ENCODE measurements around the gene TNRC6B.
"Not testable (repeated sequence)": the region's sequence is repeated elsewhere in the genome, so short reads cannot be mapped to it uniquely, and the experiment has no call there.

TNRC6B gene

DNA sequence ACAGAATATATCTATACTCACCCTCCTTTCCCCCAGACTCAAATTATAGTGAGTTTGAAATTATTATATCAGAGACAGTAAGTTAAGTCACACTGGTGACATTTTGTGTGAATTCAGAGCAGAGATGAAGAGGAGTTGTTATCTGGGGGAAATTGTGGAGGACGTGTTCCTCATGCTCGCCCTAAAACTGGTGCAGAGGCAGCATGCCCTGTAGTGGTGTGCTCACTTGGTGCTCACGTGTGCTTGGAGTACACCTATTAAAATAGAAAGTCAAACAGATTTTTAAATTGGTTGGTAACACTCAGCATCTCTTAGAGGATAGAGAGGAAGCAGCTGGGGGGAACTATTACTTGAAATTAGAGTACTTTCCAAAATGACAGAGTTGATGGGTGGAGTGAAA is 117.0 kb downstream of the TNRC6B start:
- DNase-seq: no peak

DNA sequence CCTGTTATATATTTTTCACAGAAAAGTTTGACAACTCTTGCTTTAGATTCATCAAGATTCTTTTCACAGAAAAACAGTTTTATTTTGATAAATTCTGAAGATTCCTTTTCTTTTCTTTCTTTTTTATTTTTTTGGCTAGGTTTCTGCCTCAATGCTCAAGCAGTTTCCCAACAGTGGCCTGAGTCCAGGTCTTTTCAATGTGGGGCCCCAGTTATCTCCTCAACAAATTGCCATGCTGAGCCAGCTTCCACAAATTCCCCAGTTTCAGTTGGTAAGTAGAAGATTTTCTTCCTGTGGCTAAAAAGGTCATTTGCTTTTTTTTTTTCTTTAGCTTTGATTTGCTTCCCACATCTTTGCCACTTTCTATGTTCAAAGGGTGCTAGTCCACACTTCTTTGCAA is 122.6 kb downstream of the TNRC6B start:
- no peak for DNase-seq

DNA sequence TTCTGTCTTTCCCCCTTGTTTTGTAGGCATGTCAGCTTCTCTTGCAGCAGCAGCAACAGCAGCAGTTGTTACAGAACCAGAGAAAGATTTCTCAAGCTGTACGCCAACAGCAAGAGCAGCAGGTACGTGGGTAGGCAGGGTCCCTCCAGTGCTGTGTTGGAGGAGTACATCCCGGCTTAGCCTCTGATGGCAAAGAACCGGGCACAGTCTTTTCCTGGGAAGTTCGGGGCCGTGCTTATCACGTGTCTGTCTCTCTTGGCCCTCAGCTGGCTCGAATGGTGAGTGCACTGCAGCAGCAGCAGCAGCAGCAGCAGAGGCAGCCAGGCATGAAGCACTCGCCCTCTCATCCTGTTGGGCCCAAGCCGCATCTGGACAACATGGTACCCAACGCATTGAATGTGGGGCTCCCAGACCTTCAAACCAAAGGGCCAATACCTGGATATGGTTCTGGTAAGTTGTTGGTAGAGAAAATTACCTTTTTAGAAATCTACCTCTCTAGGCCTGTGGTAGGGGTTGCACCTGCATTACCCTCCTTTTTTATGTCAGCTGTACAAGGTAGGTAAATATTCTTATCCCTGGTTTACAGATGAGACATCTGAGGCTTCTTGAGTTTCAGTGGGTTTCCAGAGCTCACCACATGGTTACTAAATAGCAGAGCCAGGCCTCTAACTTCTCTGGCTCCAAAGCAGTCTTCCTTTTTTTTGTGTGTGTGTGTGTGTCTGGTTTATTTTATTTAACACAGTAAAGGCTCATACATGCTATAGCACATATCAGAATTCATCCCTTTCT is 123.4 kb downstream of the TNRC6B start:
- no peak for DNase-seq

DNA sequence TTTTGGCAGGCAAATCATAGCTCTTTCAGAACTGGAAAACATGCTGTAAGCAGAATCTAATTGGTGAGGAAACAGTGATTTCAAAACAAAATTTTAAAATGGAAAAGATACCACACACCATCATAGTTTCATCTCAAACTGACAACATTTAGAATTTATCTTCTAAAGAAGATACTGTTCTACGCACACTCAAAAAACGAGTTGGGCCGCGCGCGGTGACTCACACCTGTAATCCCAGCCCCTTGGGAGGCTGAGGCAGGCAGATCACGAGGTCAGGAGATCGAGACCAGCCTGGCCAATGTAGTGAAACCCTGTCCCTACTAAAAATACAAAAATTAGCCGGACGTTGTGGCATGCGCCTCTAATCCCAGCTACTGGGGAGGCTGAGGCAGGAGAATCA is 124.4 kb downstream of the TNRC6B start:
- no peak for DNase-seq

DNA sequence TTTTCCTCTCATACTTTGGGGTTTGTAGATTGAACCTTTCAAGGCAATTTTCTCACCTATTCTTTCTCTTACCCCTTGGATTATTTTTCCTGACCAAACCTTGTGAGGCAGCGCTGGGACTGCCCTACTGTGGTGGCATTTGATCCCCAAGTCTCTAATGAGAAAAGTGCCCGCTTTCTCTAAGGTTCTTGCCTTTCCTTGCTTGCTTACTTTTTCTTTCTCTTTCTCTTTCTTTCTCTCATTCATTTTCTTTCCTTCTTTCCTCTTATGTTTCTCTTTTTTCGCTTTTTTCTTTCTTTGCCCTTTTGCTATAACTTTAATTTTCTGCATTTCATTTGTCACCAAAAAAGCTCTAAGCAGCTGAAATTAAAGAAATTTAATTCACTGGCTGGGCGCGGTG is 127.9 kb downstream of the TNRC6B start:
- DNase-seq: no peak

DNA sequence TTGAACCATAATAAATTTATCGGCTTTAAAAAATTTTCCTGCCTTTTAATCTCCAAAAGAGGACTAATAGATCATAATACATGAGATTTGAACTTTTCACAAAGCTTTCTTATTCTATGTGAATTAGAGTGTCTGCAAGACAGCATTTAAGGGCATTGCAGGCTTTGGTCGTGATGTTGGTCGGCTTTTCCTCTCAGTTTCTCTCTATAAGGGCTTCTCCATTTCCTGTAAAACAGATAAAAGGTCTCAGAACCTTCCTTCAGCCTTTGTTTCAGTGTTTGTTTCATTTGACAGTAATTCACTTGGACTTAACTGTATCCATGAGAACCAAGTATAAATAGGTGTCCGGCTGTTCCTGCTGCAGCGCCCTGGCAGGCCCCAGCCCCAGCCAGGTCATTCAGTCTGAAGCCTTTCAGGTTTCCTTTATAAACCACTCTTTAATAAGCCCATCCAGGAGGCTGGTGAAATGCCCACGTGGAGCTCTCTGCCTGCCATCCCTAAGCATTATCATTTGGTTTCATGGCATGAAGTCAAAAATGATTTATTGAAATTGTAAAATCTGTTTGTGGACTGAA is 131.4 kb downstream of the TNRC6B start:
- DNase-seq: no peak

DNA sequence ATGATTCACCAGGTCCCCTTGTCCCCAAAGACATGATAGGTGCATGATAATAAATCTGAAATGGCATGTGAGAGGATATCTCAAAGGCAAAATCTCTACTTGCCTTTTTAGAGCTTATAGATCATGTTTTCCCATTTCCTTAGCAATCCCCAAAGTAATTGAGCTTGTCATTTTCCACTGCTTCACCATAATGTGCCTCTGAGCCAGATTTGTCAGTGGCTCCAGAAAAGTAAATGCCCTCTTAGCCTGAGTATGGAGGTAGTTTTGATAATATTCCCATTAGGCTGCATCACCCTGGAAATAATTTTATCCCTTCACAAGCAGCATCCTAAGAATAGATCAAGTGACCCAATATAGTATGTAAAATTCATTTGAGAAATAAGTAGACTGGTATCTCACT is 131.9 kb downstream of the TNRC6B start:
- no peak for DNase-seq

DNA sequence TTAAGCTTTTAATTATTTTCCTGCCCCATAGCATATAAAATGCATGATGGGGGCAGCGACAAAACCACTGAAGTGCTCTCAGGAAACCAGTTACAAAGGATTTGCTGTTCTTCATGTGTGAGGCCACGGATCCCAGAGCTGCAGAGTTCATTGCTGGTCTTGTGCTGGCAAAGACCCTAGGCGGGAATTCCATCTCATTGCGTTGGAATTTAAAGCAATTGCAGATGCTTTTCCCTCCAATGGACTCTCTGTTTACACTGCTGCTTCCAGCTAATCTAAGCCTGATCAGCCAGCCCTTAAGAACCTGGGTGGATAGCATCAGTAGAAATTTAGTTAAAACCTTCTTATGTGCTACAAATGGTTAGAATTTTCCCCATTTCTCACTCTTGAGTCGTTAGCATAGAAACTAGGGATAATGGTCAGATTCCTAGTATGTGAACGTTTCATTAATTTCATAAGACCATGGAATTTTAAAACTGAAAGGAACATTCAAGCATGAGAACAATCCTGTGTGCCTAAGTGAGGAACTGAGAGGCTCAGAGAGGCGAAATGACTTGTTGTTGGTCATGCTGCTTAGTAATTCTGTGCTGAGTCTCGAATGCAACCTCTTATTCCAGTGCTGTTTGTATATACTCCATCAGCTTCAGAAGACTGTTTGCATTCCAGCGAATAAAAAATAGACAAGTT is 132.5 kb downstream of the TNRC6B start:
- no peak for DNase-seq

- DNase-seq: no peak
These were observed 133.0 kb downstream of the TNRC6B start for GRCh38 chr22:40310768-40311120.

- DNase-seq: not testable (repeated sequence)
These were observed 133.9 kb downstream of the TNRC6B start for GRCh38 chr22:40311646-40312045.

DNA sequence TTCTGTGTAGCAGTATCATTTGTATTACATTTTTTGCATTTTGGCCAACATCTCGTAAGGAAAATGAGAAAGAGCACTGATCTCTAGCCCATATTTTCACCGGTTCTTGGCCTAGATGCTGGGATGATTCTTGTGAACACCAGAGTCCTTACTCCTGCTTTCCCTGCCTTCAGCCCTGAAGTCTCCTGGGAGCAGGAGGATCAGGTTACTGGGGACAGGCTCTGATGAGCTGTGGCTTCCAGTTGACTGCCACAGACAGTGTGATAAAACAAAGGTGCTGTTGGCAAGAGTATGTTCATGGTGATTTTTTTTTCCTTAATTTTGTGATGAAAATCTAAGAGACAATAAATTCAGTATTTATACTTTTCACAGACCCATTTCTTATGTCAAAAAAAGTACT is 134.3 kb downstream of the TNRC6B start:
- DNase-seq: no peak

- no peak for DNase-seq
These were observed 135.3 kb downstream of the TNRC6B start for GRCh38 chr22:40313007-40313406.

DNA sequence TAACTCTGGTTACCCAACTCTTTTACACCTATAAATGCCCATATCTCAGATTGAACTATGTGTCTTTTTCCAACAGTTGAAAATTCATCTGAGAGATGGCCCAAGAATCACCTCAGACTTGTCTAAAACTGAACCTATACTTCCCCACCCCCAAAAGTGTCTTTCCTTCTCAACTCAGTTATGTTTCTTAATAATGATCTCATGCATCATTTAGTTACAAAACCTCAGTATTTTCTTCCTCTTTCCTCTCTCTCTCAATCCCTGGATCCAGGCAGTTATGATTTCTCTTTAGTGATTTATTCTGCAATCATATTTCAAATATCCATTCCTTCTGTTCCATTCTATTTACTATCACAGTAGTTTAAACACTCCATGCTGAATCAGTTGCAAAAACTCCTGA is 136.3 kb downstream of the TNRC6B start:
- DNase-seq: no peak

- no peak for DNase-seq
These were observed 143.0 kb downstream of the TNRC6B start for GRCh38 chr22:40320687-40321086.

DNA sequence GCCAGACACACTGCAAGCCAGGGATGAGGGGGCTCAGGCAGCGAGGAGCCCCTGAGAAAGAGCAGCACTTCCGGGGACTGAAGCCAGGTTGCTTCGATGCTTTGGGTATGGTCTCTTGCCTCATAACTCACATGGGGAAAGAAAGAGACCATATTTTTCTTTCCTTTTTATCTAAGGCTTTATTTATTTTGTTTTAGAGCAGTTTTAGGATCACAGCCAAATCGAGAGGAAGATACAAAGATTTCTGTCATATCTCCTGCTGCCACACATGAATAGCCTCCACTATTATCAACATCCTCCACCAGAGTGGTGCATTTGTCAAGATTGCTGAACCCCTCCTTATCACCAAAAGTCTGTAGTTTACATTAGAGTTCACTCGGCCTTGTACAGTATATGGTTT is 144.3 kb downstream of the TNRC6B start:
- no peak for DNase-seq

DNA sequence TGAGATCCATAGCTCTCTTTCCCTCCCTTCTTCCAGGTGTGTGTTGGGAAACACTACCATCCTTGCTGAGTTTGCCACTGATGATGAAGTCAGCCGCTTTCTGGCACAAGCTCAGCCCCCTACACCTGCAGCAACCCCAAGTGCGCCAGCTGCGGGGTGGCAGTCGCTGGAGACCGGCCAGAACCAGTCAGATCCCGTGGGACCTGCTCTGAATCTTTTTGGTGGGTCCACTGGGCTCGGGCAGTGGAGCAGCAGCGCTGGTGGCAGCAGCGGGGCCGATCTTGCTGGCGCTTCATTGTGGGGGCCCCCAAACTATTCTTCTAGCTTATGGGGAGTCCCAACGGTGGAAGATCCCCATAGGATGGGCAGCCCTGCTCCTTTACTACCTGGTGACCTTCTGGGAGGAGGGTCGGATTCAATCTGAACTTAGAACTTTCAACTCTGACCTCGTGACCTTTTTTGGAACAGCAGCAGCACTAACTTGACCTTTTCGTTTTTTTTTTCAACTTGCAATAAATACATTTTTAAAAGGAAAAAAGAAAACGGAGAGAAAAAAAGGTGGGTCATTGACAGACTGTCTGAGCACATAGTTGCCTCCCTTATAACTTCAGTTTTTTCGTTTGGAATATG is 145.2 kb downstream of the TNRC6B start:
- no peak for DNase-seq

GRCh38 chr22:40323681-40324171 is 146.0 kb downstream of the TNRC6B start:
- DNase-seq: no peak

DNA sequence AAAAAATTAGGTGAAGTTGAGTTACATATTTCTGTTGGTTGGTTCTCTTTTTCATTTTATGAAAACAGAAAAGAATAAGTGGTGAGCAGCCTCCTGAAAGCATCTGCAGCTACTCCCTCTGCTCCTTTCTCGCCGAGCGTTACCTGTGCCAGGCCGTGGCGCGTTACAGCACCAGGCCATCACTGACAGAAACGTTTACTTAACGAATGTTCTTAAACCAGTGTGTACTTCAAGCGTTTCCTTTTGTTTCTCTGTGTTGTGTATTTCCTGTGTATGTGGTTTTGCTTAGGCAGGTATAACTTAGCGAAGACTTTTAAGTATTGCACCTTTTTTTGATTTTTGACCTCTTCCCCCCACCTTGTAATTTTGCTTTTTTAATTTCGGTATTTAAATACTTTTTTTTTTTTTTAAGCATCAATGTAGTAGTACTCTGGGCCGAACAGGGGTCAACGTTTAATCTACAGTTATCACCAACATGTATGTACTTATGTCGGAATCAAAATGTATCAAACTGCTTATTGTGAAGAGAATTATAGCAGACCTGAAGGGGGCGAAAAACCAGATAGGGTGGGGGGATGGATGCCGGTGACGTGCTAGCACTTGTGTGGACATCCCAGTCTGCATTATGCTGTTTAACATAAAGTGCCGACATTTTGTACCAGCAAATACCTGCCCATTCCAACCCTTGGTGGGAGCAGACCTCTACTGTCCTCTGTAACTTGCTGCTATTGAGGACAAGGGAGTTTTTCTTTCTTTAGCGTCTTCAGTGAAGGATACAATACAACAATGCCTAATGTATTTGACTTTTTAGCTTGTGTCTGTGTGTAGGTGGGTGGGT is 147.0 kb downstream of the TNRC6B start:
- DNase-seq: no peak

DNA sequence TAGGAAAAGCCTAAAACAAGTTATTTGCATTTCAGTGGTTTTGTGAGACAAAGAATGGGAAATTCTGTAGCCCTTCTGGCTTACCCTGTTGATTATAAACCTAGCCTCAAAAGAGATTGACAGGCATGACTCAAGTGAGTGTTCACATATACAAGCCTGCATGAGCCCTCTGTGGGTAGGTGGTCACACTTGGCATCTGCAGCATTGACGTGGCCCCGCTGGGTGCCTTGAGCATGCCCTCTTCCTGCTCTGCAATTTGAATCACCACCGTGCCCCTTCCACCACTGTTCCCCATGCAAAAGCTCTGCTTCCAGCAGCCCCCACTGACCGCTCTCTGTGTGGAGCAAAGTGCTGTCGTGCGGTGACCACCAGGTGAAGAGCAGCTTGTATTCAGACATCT is 147.6 kb downstream of the TNRC6B start:
- DNase-seq: no peak

DNA sequence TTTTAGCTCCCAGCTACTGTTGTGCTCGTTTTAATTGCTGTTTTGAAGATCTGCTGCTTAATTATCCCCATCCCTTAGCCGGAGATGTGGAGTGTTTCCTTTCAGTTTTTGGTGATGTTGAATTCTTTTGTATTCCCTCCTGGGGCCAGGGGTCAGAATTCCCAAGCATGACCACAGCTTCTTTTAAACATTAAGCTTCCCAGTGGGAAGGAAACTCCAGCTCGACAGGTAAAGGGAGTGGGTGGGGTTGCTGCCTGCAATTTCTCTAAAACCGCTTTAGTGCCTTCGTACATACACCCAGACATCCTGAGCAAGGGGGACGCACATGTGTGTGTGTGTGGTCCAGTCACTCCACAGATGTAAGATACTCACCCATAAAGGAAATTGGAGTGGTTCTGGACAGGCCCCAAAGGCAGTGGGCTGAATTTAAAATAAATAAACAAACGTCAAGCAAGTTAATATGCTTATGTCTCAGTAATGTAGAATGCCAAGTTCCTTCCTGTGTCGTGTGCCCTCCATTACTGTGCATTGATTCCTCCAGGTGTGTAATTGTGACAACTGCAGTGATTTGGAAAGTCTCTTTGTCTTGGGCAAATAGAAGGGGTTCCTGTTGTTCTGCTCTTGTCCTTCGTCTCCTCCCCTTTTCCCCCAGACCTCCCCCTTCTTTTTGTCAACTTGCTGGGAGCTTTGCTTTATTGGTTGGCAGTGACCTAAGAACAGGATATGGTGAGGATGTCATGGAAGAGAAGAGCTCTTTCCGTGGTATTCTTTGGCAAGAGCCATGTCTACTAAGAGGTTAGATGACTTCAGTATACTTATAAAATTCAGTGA is 149.4 kb downstream of the TNRC6B start:
- no peak for DNase-seq

GRCh38 chr22:40328546-40329456 is 151.1 kb downstream of the TNRC6B start:
- no peak for DNase-seq
